MM.1S (cell line): ENCODE measurements around the gene DLG5.

Experiments
- DNase-seq: peaks from one replicate; pipeline ENCODE4 v3.0.0-alpha.2; 2015
- H2AFZ ChIP-seq: fragments of 300-600 bp; sonication (generic); 2 replicates; pipeline ENCODE4 v1.6.0; 2016; ENCODE audit warnings: antibody characterized with exemption, low read length
- H3F3A ChIP-seq: fragments of 300-600 bp; sonication (generic); 2 replicates; pipeline ENCODE4 v1.6.1; 2016; ENCODE audit warnings: mild to moderate bottlenecking, antibody characterized with exemption, low read length, moderate library complexity, mixed read lengths; ENCODE audit not compliant: insufficient read depth
- H3K27ac ChIP-seq: fragments of 300-600 bp; sonication (generic); 2 replicates; pipeline ENCODE4 v1.5.1; 2016; ENCODE audit warnings: mild to moderate bottlenecking, low read length
- H3K27me3 ChIP-seq: fragments of 300-600 bp; sonication (generic); replicated peaks from 2 replicates; pipeline ENCODE4 v1.6.0; 2016; ENCODE audit warnings: low read length; ENCODE audit not compliant: insufficient read depth
- H3K36me3 ChIP-seq: fragments of 300-600 bp; sonication (generic); replicated peaks from 2 replicates; pipeline ENCODE4 v1.6.1; 2016; ENCODE audit warnings: mild to moderate bottlenecking, low read length, mixed read lengths; ENCODE audit not compliant: insufficient read depth
- H3K4me1 ChIP-seq: fragments of 300-600 bp; sonication (generic); 2 replicates; pipeline ENCODE4 v1.6.1; 2016; ENCODE audit warnings: low read length, mixed read lengths
- H3K4me2 ChIP-seq: fragments of 300-600 bp; sonication (generic); 2 replicates; pipeline ENCODE4 v1.6.0; 2016; ENCODE audit warnings: low read depth, low read length
- H3K4me3 ChIP-seq: fragments of 300-600 bp; sonication (generic); 2 replicates; pipeline ENCODE4 v1.5.1; 2016; ENCODE audit warnings: low read length, mixed read lengths
- H3K79me2 ChIP-seq: fragments of 300-600 bp; sonication (generic); 2 replicates; pipeline ENCODE4 v1.6.1; 2016; ENCODE audit warnings: mixed run types, low read length, mixed read lengths
- H3K9ac ChIP-seq: fragments of 300-600 bp; sonication (generic); 2 replicates; pipeline ENCODE4 v1.6.1; 2016; ENCODE audit warnings: low read length, mixed read lengths
- H3K9me2 ChIP-seq: fragments of 300-600 bp; sonication (generic); replicated peaks from 2 replicates; pipeline ENCODE4 v1.6.1; 2016; ENCODE audit warnings: mild to moderate bottlenecking, low read length, mixed read lengths; ENCODE audit not compliant: insufficient read depth
- H3K9me3 ChIP-seq: fragments of 300-600 bp; sonication (generic); replicated peaks from 2 replicates; pipeline ENCODE4 v1.6.1; 2016; ENCODE audit warnings: mild to moderate bottlenecking, low read length, mixed read lengths; ENCODE audit not compliant: insufficient read depth
- H4K20me1 ChIP-seq: fragments of 300-600 bp; sonication (generic); 2 replicates; pipeline ENCODE4 v1.6.1; 2016; ENCODE audit warnings: mild to moderate bottlenecking, low read length, moderate library complexity, mixed read lengths; ENCODE audit not compliant: insufficient read depth
- EZH2 ChIP-seq: fragments of 300-600 bp; sonication (generic); optimal IDR thresholded peaks from 2 replicates; pipeline ENCODE3; 2017; ENCODE audit warnings: low read depth, mild to moderate bottlenecking, antibody characterized with exemption, low read length, mixed read lengths
- EZH2phosphoT487 ChIP-seq: fragments of 300-600 bp; sonication (generic); IDR thresholded peaks from 2 replicates; pipeline ENCODE4 v1.6.1; 2018; ENCODE audit warnings: antibody characterized with exemption, low read length
- TF ChIP-seq, protein P1 (sequence below): fragments of 300-600 bp; sonication (generic); IDR thresholded peaks from 2 replicates; pipeline ENCODE4 v1.5.1; 2016; ENCODE audit warnings: antibody characterized with exemption, low read length, mixed read lengths

The DLG5 gene

DNA sequence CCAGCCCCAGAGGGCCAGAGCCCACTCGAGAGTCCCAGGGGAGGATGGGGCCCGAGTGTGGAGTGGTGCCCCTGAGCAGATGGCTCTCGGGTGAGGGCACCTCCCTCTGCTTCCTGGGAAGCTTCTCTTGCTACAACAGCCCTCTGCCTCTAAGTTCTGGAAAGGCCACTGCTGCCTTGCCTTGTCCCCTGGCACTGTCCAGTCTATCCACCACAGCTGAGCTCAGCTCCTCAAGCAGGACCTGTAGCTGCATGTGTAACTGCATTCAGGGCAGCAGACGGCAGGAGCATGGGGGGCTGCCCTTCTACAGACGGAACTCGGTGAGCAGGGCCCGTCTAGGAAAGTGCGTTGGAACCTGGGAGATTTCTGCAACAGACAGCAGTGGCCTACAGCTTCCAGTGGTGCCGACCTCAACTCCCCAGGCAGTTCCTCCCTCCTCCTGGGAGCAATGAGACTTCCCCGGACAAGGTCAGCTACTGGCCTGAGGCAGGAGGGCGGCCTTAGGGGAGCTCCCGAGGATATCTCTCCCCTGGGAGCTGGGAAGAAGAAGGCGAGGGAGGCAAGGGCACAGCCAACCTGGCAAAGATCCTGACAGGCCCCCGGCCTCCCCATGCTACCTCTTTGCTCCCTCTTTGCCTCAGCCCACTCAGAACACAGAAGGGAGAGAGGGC is 88.5 kb downstream of the DLG5 start:
- Histone ChIP-seq H3K27me3 (no peaks in the 10 kb centered on the region), H3K79me2 (no peaks in the 10 kb centered on the region), H3K9ac (no peak overlapping the region), H3K4me3 (no peak overlapping the region), H3F3A (0 out of 2 replicates have a peak, but pooled peaks cover 4% of the 10 kb centered on the region), H3K27ac (peak overlapping the region; percentile 83; the same call in 1 of the 2 replicates), H3K9me3 (no peaks in the 10 kb centered on the region), H4K20me1 (no peaks in the 10 kb centered on the region), H2AFZ (no peak overlapping the region), H3K9me2 (no peaks in the 10 kb centered on the region), H3K36me3 (no peaks in the 10 kb centered on the region), H3K4me2 (no peak overlapping the region), H3K4me1 (peaks cover 10% of the 10 kb centered on the region)
- DNase-seq, result no peak
- TF ChIP-seq, protein P1, sequence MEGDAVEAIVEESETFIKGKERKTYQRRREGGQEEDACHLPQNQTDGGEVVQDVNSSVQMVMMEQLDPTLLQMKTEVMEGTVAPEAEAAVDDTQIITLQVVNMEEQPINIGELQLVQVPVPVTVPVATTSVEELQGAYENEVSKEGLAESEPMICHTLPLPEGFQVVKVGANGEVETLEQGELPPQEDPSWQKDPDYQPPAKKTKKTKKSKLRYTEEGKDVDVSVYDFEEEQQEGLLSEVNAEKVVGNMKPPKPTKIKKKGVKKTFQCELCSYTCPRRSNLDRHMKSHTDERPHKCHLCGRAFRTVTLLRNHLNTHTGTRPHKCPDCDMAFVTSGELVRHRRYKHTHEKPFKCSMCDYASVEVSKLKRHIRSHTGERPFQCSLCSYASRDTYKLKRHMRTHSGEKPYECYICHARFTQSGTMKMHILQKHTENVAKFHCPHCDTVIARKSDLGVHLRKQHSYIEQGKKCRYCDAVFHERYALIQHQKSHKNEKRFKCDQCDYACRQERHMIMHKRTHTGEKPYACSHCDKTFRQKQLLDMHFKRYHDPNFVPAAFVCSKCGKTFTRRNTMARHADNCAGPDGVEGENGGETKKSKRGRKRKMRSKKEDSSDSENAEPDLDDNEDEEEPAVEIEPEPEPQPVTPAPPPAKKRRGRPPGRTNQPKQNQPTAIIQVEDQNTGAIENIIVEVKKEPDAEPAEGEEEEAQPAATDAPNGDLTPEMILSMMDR, result no peak

DNA sequence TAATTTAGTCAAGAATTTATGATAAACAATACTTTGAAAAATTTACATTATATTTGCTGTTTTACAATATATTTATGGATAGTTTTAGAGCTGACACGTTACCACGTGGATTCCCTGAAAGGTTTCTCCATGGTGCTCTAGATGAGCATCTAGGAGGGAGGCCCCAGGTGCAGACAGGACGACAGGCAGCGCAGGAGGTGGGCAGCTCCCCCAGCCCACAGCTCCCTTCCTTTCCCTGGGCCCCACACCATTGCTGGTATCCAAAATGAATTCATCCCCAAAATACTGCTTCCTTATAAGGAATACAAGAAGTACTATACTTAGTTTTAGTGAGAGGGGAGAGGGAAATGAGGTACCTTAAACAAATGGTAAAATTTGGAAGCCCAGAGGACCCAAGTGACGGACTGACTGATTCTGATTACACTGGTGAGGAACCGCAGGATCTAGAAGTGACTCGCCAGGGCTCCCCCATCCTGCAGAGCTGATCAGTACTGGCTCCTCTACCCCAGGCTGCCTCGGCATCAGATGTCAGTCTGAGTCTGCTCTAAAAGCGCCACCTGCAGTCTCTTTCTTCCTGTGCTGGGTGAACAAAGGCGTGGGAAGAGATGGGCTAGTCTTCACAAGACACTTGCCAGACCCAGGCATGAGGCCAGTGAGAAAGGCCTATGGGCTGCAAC is 89.2 kb downstream of the DLG5 start:
- Histone ChIP-seq H2AFZ (no peak overlapping the region), H3F3A (0 out of 2 replicates have a peak, but pooled peaks cover 4% of the 10 kb centered on the region), H3K79me2 (no peaks in the 10 kb centered on the region), H4K20me1 (no peaks in the 10 kb centered on the region), H3K4me1 (peaks cover 10% of the 10 kb centered on the region), H3K9ac (peak overlapping the region; percentile 56; the same call in 1 of the 2 replicates), H3K27me3 (no peaks in the 10 kb centered on the region), H3K9me2 (no peaks in the 10 kb centered on the region), H3K4me2 (no peak overlapping the region), H3K36me3 (no peaks in the 10 kb centered on the region), H3K4me3 (no peak overlapping the region), H3K9me3 (no peaks in the 10 kb centered on the region), H3K27ac (peak overlapping the region; percentile 83)
- TF ChIP-seq EZH2, result no peak
- TF ChIP-seq, protein P1, result peak; percentile 54
- no peak for TF ChIP-seq EZH2phosphoT487
- DNase-seq, result peak; percentile 71

DNA sequence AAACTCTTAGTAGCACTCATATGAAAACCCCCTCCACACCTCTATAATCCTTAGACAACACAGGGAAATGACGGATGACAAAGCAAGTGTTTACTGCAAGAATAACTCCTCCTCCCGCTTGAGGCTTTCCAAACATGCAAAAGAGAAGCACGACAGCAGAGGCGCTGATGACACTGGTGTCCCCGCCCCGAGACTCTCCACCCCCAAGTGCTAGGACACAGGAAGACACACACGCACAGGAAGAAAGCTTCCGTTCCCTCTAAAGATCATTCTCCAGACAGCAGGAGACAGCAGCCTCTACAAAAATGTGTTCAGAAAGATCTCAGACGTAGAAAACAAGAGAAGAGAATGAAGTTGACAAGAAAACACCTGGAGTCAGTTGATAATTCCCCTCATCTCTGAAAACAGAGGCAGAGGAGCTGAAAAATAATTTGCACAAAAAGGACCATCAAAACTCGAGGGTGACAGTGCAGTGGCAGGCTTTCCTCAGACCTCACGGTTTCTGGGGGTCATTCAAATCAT is 90.2 kb downstream of the DLG5 start:
- Histone ChIP-seq H3K4me1 (peaks cover 10% of the 10 kb centered on the region), H3F3A (0 out of 2 replicates have a peak, but pooled peaks cover 4% of the 10 kb centered on the region), H3K79me2 (no peaks in the 10 kb centered on the region), H3K9me2 (no peaks in the 10 kb centered on the region), H3K36me3 (no peaks in the 10 kb centered on the region), H3K27ac (peak overlapping the region; percentile 83), H3K9ac (peak overlapping the region; percentile 56), H3K4me2 (peak overlapping the region; percentile 62), H2AFZ (no peak overlapping the region), H3K4me3 (peak overlapping the region; percentile 25; the same call in 1 of the 2 replicates), H3K27me3 (no peaks in the 10 kb centered on the region), H4K20me1 (no peaks in the 10 kb centered on the region), H3K9me3 (no peaks in the 10 kb centered on the region)
- DNase-seq, result peak; percentile 85
- TF ChIP-seq EZH2phosphoT487, result no peak
- no peak for TF ChIP-seq EZH2
